Endothelial cell of umbilical vein (primary cell): ENCODE data around the gene TGM6. TPM values are rescaled to one million over a fixed set of nuclear protein-coding genes. Genes with fewer than 3 reads are reported as not detected.

Experiments
- BruUV-seq: library from RNA; stranded (reverse); fragments of 400-500 nt; replicated peaks from 2 replicates; lab custom pipeline; 2021; lab: Mats Ljungman, UMichigan
- CTCF ChIA-PET: fragments of 300-600, 350-600 bp; sonication (Branson Sonifier 250); formaldehyde crosslinking; loops from one replicate; lab custom pipeline; 2021; ENCODE audit warnings: antibody characterized with exemption, inconsistent platforms; lab: Charles Lee
- POLR2A ChIA-PET: fragments of 300-600, 350-600 bp; sonication (Branson Sonifier 250); formaldehyde crosslinking; loops from one replicate; lab custom pipeline; 2021; ENCODE audit warnings: antibody characterized with exemption, inconsistent platforms; lab: Charles Lee
- DNase-seq: peaks from one replicate; pipeline ENCODE4 v3.0.0-alpha.2; 2011; ENCODE audit warnings: low read depth, low spot score
- FAIRE-seq: peaks from 2 replicates; lab custom pipeline; 2011; peaks lifted over from hg19 to GRCh38; lab: Jason Lieb, UNC
- H2AFZ ChIP-seq: 2 replicates; pipeline ENCODE4 v1.6.0; 2012; ENCODE audit warnings: low read depth, low read length, control low read depth, inconsistent platforms
- H3K27ac ChIP-seq: 2 replicates; pipeline ENCODE4 v1.5.1; 2011; ENCODE audit warnings: low read depth, mild to moderate bottlenecking, control low read depth, low read length, moderate library complexity; ENCODE audit not compliant: insufficient read depth
- H3K27me3 ChIP-seq, 2 experiments: 2 replicates each; pipeline versions ENCODE4 v1.6.0 to v1.6.1; 2011; ENCODE audit warnings: low read length in 2 of 2, mixed read lengths in 1 of 2; ENCODE audit not compliant: control insufficient read depth in 2 of 2, insufficient read depth in 2 of 2
- H3K36me3 ChIP-seq, 2 experiments: 2 replicates in 1 of 2; 3 replicates in 1 of 2; pipeline ENCODE4 v1.5.1; 2011; ENCODE audit warnings: low read length in 2 of 2, mild to moderate bottlenecking in 1 of 2, moderate library complexity in 1 of 2; ENCODE audit not compliant: control insufficient read depth in 2 of 2, insufficient read depth in 2 of 2; ENCODE audit errors: extremely low read depth in 1 of 2
- H3K4me1 ChIP-seq: 3 replicates; pipeline ENCODE4 v1.5.1; 2011; ENCODE audit warnings: mild to moderate bottlenecking, low read length; ENCODE audit not compliant: control insufficient read depth, insufficient read depth; ENCODE audit errors: extremely low read depth
- H3K4me2 ChIP-seq: 2 replicates; pipeline ENCODE4 v1.6.1; 2011; ENCODE audit warnings: low read length, control low read depth, mixed read lengths; ENCODE audit not compliant: insufficient read depth
- H3K4me3 ChIP-seq, 3 experiments: fragments of 200-600 bp in 1 of 3; sonication (generic), shearing (Covaris generic) in 1 of 3; replicated peaks in 1 of 3; 2 replicates each; pipeline ENCODE4 v1.5.1; 2011 to 2016; ENCODE audit warnings: control low read depth in 3 of 3, low read length in 3 of 3, mild to moderate bottlenecking in 2 of 3, inconsistent platforms in 1 of 3, low read depth in 1 of 3, moderate library complexity in 1 of 3; ENCODE audit not compliant: insufficient read depth in 1 of 3
- H3K79me2 ChIP-seq: 2 replicates; pipeline ENCODE4 v1.6.0; 2012; ENCODE audit warnings: low read length, inconsistent platforms; ENCODE audit not compliant: control insufficient read depth, insufficient read depth
- H3K9ac ChIP-seq: replicated peaks from 2 replicates; pipeline ENCODE3; 2011; ENCODE audit warnings: low read length, control low read depth; ENCODE audit not compliant: insufficient read depth; ENCODE audit errors: extremely low read depth
- H3K9me1 ChIP-seq: replicated peaks from 3 replicates; pipeline ENCODE4 v1.6.0; 2011; ENCODE audit warnings: mild to moderate bottlenecking, low read length; ENCODE audit not compliant: control insufficient read depth, insufficient read depth; ENCODE audit errors: extremely low read depth
- H3K9me3 ChIP-seq: replicated peaks from 2 replicates; pipeline ENCODE4 v1.5.1; 2012; ENCODE audit warnings: low read length, inconsistent platforms; ENCODE audit not compliant: control insufficient read depth, insufficient read depth
- H4K20me1 ChIP-seq: replicated peaks from 2 replicates; pipeline ENCODE3; 2011; ENCODE audit warnings: mild to moderate bottlenecking, low read length; ENCODE audit not compliant: control insufficient read depth, insufficient read depth; ENCODE audit errors: extremely low read depth
- CTCF ChIP-seq, 2 donors: IDR thresholded peaks; 1 replicate in 1 of 2; 2 replicates in 1 of 2; pipeline ENCODE4 v1.5.1; 2011; ENCODE audit warnings: low read length in 2 of 2, mild to moderate bottlenecking in 2 of 2, moderate library complexity in 2 of 2, control low read depth in 1 of 2, inconsistent platforms in 1 of 2, low read depth in 1 of 2; ENCODE audit not compliant: insufficient read depth in 1 of 2; ENCODE audit errors: extremely low read depth in 1 of 2
- EZH2 ChIP-seq: IDR thresholded peaks from 2 replicates; pipeline ENCODE4 v1.6.1; 2012; ENCODE audit warnings: borderline replicate concordance, low read depth, mild to moderate bottlenecking, moderate library complexity, low read length, inconsistent platforms; ENCODE audit not compliant: severe bottlenecking
- FOS ChIP-seq: IDR thresholded peaks from 2 replicates; pipeline ENCODE4 v1.6.1; 2011; ENCODE audit warnings: mild to moderate bottlenecking, low read length, moderate library complexity, borderline replicate concordance; ENCODE audit not compliant: insufficient read depth
- GATA2 ChIP-seq: IDR thresholded peaks from 2 replicates; pipeline ENCODE4 v1.7.0; 2011; ENCODE audit warnings: low read depth, mild to moderate bottlenecking, moderate library complexity, mixed read lengths, low read length; ENCODE audit not compliant: insufficient read length, insufficient read depth
- JUN ChIP-seq: IDR thresholded peaks from 2 replicates; pipeline ENCODE4 v1.6.1; 2011; ENCODE audit warnings: borderline replicate concordance, low read depth; ENCODE audit not compliant: insufficient read length, insufficient read depth
- MYC ChIP-seq: IDR thresholded peaks from one replicate; pipeline ENCODE4 v1.6.1; 2011; ENCODE audit warnings: mild to moderate bottlenecking, low read depth, low read length
- POLR2A ChIP-seq: IDR thresholded peaks from 2 replicates; pipeline ENCODE4 v1.6.1; 2012; ENCODE audit warnings: low read depth, mild to moderate bottlenecking, control low read depth, low read length
- POLR2AphosphoS5 ChIP-seq: IDR thresholded peaks from 2 replicates; pipeline ENCODE4 v1.6.1; 2012; ENCODE audit warnings: low read depth, mild to moderate bottlenecking, control low read depth, low read length, moderate library complexity; ENCODE audit not compliant: insufficient read depth
- dilution Hi-C: fragments of 300-500 bp; cut with MboI; formaldehyde crosslinking; loops from one replicate; pipeline ENCODE4 v1.15.0; 2019; ENCODE audit warnings: low sequenced_read_pairs; ENCODE audit not compliant: extremely low pct_ligation_motif_present
- intact Hi-C: fragments of 100-400 bp; cut with micrococcal nuclease; formaldehyde crosslinking; loops from one replicate; pipeline ENCODE4 v1.10.0; 2022
- polyA plus RNA-seq, 4 experiments: library from polyadenylated mRNA; depleted of rRNA in 3 of 4; stranded (reverse) in 3 of 4; unstranded in 1 of 4; fragments of >200 nt; gene quantifications; 2 replicates each; pipeline versions ENCODE4 v1.2.1 to v1.2.3, GENCODE V29; 2011 to 2012; ENCODE audit warnings: missing spikeins in 1 of 4
- total RNA-seq: library from RNA; stranded (reverse); gene quantifications from 2 replicates; pipeline ENCODE4 v1.2.3, GENCODE V29; 2021
- TF ChIP-seq, protein P1 (sequence below): IDR thresholded peaks from 2 replicates; pipeline ENCODE4 v1.6.1; 2011; ENCODE audit not compliant: insufficient read depth, insufficient read length

The TGM6 gene
- total and polyA plus RNA-seq, 2 donors (not counting 3 experiments of a cell fraction or from before 2014, with no cell fraction given), result not detected

DNA sequence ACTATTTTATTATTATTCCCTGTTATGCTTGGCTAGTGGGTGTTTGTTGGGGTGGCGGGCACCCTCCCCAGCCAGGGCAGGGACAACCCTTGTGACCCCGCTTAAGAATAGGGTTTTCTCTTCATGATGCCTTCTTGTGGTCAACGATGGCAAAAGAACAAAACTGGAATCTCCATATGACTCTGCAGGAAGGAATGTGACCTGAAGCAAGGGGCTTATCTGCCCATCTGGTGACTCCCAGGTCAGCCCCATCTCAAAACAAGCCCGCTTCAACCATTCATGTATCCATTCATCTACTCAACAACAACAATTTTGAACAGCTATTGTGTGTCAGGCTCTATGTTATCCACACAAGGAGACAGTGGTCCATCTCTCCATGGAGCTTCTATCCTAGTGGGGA is 30.9 kb upstream of the TGM6 start:
- intact Hi-C loops, result no loop called here
- H3K4me3 ChIP-seq, result no peak overlapping the region
- TF ChIP-seq POLR2A, result no peak
- no peak for TF ChIP-seq JUN
- TF ChIP-seq POLR2AphosphoS5, result no peak
- TF ChIP-seq MYC, result no peak
- no peak for TF ChIP-seq GATA2
- TF ChIP-seq EZH2, result no peak
- no peak for TF ChIP-seq FOS
- TF ChIP-seq, protein P1, sequence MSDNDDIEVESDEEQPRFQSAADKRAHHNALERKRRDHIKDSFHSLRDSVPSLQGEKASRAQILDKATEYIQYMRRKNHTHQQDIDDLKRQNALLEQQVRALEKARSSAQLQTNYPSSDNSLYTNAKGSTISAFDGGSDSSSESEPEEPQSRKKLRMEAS, result no peak
- no peak for TF ChIP-seq CTCF (IDR thresholded peaks at IDR 0.05; ENCODE audit: extremely low read depth in 1 of 2, insufficient read depth in 1 of 2, low read depth in 1 of 2, low read length in 2 of 2)
- H3K9ac ChIP-seq, result no peak overlapping the region
- POLR2A ChIA-PET, result no interaction called here
- BruUV-seq, result no TSS peak
- FAIRE-seq (no peak), DNase-seq (no peak)
- H3K9me1 ChIP-seq, result no peaks in the 10 kb centered on the region
- dilution Hi-C loops, result no loop called here
- no peaks in the 10 kb centered on the region for H3K36me3 ChIP-seq
- H4K20me1 ChIP-seq, result no peaks in the 10 kb centered on the region
- H3K79me2 ChIP-seq, result no peaks in the 10 kb centered on the region
- H3K4me2 ChIP-seq, result no peak overlapping the region
- no peak overlapping the region for H3K27ac ChIP-seq
- no peak overlapping the region for H2AFZ ChIP-seq
- no peaks in the 10 kb centered on the region for H3K9me3 ChIP-seq
- H3K27me3 ChIP-seq, result peaks cover 2 to 16% of the 10 kb centered on the region in 2 experiments
- H3K4me1 ChIP-seq, result peaks cover 2% of the 10 kb centered on the region
- CTCF ChIA-PET, result interaction anchor here (1.0 to 5.4 kb wide), 5 partner anchors 14 to 142 kb away, joined by 3 to 51 read pairs (median 5); no protein-coding TSS in a partner anchor
